Skeletal muscle tissue (tissue), 4 donors: ENCODE measurements around the gene PTGER4. TPM values are rescaled to one million over a fixed set of nuclear protein-coding genes. Genes with fewer than 3 reads are reported as not detected.
"Not testable (repeated sequence)": the region's sequence is repeated elsewhere in the genome, so short reads cannot be mapped to it uniquely, and the experiment has no call there.

Experiments
- H3K27ac ChIP-seq: one replicate; pipeline ENCODE4 v1.7.0; 2013; ENCODE audit warnings: mild to moderate bottlenecking, low read depth, low read length, inconsistent platforms
- H3K27me3 ChIP-seq, 3 donors: one replicate each; pipeline ENCODE4 v1.7.0; 2013; ENCODE audit warnings: low read length in 3 of 3; ENCODE audit not compliant: control insufficient read depth in 3 of 3, insufficient read depth in 3 of 3
- H3K36me3 ChIP-seq, 3 donors: one replicate each; pipeline ENCODE4 v1.7.0; 2013; ENCODE audit warnings: low read length in 3 of 3; ENCODE audit not compliant: control insufficient read depth in 3 of 3, insufficient read depth in 3 of 3
- H3K4me1 ChIP-seq, 3 donors: one replicate each; pipeline ENCODE4 v1.7.0; 2013; ENCODE audit warnings: low read length in 3 of 3, mild to moderate bottlenecking in 3 of 3; ENCODE audit not compliant: control insufficient read depth in 3 of 3, insufficient read depth in 3 of 3
- H3K4me3 ChIP-seq, 3 donors: one replicate each; pipeline ENCODE4 v1.7.0; 2013; ENCODE audit warnings: low read length in 3 of 3
- H3K9ac ChIP-seq, 3 donors: one replicate each; pipeline ENCODE4 v1.7.0; 2013; ENCODE audit warnings: low read length in 3 of 3, mild to moderate bottlenecking in 3 of 3, moderate library complexity in 2 of 3, low read depth in 1 of 3
- H3K9me3 ChIP-seq, 3 donors: one replicate each; pipeline ENCODE4 v1.7.0; 2013; ENCODE audit warnings: low read length in 3 of 3; ENCODE audit not compliant: control insufficient read depth in 3 of 3
- total RNA-seq: library from RNA; depleted of rRNA; stranded (reverse); fragments of >200 nt; gene quantifications from one replicate; pipeline ENCODE4 v1.2.3, GENCODE V29; 2014
- donor health status: Osteomylitis.

The PTGER4 gene
- total RNA-seq, 1 donor from 2014 or later = 10.4 TPM

- H3K27me3 ChIP-seq = no peaks in the 10 kb centered on the region
- no peak overlapping the region for H3K9ac ChIP-seq
- peaks cover 0 to 3% (median 0%) of the 10 kb centered on the region in 3 donors for H3K4me1 ChIP-seq
- no peak overlapping the region for H3K27ac ChIP-seq
- no peaks in the 10 kb centered on the region for H3K9me3 ChIP-seq
- H3K4me3 ChIP-seq = no peak overlapping the region
- H3K36me3 ChIP-seq = no peaks in the 10 kb centered on the region
Measured at GRCh38 chr5:40652441-40653220, 27.1 kb upstream of the PTGER4 start.

DNA sequence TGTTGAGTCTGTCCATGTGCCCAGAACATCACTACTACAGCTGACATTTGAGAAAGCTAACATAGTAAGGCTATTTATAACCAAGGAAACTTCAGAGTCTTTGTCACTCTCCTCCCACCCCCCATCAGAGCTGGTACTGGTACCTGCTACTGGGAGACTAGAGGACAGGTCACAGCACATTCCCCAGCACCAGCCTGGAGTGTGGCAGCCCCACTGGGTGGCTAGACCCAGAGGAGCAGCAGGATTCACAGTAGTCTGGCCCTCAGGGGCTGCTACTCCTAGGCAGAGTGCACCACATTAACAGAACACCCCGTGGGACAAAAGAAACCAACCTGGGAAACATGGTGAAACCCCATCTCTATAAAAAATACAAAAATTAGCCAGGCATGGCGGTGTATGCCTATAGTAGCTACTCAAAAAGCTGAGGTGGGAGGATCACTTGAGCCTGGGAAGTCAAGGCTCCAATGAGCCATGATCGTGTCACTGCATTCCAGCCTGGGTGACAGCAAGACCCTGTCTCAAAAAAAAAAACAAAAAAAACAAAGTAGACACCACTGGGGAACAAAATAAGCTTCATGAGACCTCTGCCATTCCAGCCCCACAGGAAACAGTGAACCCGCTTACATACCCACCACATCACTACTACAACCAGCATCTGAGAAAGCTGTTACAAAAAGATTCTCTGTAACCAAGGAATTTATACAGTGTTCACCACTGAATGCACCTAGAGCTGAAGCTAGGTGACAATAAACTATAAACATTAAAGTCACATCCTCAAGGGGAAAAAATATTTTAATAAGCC is 26.3 kb upstream of the PTGER4 start:
- H3K4me1 ChIP-seq = peaks cover 0 to 3% (median 0%) of the 10 kb centered on the region in 3 donors
- H3K27ac ChIP-seq = no peak overlapping the region
- no peaks in the 10 kb centered on the region for H3K9me3 ChIP-seq
- H3K9ac ChIP-seq = no peak overlapping the region
- H3K27me3 ChIP-seq = no peaks in the 10 kb centered on the region
- no peaks in the 10 kb centered on the region for H3K36me3 ChIP-seq
- no peak overlapping the region for H3K4me3 ChIP-seq

DNA sequence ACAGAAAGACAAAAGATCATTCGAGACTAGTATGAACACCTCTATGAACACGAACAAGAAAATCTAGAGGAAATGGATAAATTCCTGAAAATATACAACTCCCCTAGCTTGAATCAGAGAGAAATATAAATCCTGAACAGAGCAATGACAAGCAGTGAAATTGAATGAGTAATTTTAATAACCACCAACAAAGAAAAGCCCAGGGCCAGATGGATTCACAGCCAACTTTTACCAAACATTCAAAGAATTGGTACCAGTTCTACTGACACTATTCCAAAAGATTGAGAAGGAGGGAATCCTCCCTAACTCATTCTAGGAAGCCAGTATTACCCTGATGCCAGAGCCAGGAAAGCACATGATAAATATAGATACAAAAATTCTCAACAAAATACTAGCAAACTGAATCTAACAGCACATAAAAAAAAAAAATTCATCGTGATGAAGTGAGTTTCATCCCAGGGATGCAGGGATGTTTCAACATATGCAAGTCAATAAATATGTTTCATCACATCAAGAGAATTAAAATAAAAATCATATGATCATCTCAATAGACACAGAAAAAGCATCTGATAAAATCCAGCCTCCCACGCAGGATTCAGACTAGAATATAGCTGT is 25.2 kb upstream of the PTGER4 start:
- Histone ChIP-seq H3K4me3 (no peak overlapping the region), H3K27ac (no peak overlapping the region), H3K9ac (no peak overlapping the region)

DNA sequence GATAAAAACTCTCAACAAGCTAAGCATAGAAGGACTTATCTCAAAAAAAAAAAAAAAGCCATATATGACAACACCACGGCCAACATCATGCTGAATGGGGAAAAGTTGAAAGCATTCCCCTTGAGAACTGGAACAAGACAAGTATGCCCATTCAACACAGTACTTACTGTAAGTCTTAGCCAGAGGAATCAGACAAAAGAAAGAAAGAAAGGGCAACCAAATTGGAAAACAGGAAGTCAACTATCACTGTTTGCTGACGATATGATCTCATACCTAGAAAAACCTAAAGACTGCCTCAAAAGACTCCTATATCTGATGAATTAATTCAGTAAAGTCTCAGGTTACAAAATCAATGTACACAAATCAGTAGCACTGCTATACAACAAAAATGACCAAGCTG is 24.6 kb upstream of the PTGER4 start:
- Histone ChIP-seq H3K36me3 (no peaks in the 10 kb centered on the region), H3K9me3 (no peaks in the 10 kb centered on the region), H3K9ac (no peak overlapping the region), H3K4me1 (peaks cover 0 to 3% (median 0%) of the 10 kb centered on the region in 3 donors), H3K4me3 (no peak overlapping the region), H3K27me3 (no peaks in the 10 kb centered on the region), H3K27ac (no peak overlapping the region)

More for the DNA sequence above, 25.2 kb upstream of the PTGER4 start:
- no peaks in the 10 kb centered on the region for H3K9me3 ChIP-seq
- no peaks in the 10 kb centered on the region for H3K36me3 ChIP-seq
- peaks cover 0 to 3% (median 0%) of the 10 kb centered on the region in 3 donors for H3K4me1 ChIP-seq
- H3K27me3 ChIP-seq = no peaks in the 10 kb centered on the region

DNA sequence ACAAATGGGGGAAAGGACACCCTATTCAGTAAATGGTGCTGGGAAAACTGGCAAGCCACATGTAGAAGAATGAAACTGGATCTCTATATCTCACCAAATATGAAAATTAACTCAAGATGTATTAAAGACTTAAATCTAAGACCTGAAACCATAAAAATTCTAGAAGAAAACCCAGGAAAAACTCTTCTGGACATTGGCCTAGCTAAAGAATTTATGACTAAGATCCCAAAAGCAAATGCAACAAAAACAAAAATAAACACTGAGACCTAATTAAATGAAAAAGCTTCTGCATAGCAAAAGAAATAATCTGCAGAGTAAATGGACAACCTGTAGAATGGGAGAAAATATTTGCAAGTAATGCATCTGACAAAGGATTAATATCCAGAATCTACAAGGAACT is 23.6 kb upstream of the PTGER4 start:
- H3K4me1 ChIP-seq, H3K9me3 ChIP-seq, H3K4me3 ChIP-seq, H3K27me3 ChIP-seq, H3K36me3 ChIP-seq, H3K9ac ChIP-seq, H3K27ac ChIP-seq: not testable (repeated sequence)

- Histone ChIP-seq H3K9ac (no peak overlapping the region), H3K4me3 (no peak overlapping the region), H3K27ac (no peak overlapping the region), H3K9me3 (no peaks in the 10 kb centered on the region), H3K4me1 (peaks cover 0 to 3% (median 0%) of the 10 kb centered on the region in 3 donors), H3K36me3 (no peaks in the 10 kb centered on the region), H3K27me3 (no peaks in the 10 kb centered on the region)
Measured at GRCh38 chr5:40656766-40657165, 22.9 kb upstream of the PTGER4 start.

DNA sequence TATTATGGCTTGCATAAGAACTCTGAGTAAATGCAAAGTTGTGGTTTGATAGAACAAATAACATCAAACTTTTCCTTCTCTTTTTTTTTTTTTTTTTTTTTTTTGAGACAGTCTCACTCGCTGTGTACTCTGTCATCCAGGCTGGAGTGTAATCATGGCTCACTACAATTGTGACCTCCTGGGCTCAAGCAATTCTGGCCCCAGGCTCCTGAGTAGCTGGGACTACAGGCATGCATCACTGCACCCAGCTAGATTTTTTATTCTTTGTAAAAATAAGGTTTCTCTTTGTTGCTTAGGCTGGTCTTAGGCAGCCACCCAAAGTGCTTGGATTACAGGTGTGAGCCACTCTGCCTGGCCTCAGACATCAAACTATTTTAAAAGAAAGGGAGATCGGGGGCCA is 19.0 kb upstream of the PTGER4 start:
- no peaks in the 10 kb centered on the region for H3K9me3 ChIP-seq
- H3K4me1 ChIP-seq = no peaks in the 10 kb centered on the region
- no peaks in the 10 kb centered on the region for H3K27me3 ChIP-seq
- H3K27ac ChIP-seq = no peak overlapping the region
- no peak overlapping the region for H3K4me3 ChIP-seq
- H3K9ac ChIP-seq = no peak overlapping the region
- no peaks in the 10 kb centered on the region for H3K36me3 ChIP-seq

GRCh38 chr5:40665635-40666298 is 13.9 kb upstream of the PTGER4 start:
- H3K9me3 ChIP-seq = no peaks in the 10 kb centered on the region
- no peak overlapping the region for H3K9ac ChIP-seq
- no peaks in the 10 kb centered on the region for H3K27me3 ChIP-seq
- no peaks in the 10 kb centered on the region for H3K36me3 ChIP-seq
- H3K4me3 ChIP-seq = no peak overlapping the region
- H3K4me1 ChIP-seq = no peaks in the 10 kb centered on the region
- H3K27ac ChIP-seq = no peak overlapping the region

DNA sequence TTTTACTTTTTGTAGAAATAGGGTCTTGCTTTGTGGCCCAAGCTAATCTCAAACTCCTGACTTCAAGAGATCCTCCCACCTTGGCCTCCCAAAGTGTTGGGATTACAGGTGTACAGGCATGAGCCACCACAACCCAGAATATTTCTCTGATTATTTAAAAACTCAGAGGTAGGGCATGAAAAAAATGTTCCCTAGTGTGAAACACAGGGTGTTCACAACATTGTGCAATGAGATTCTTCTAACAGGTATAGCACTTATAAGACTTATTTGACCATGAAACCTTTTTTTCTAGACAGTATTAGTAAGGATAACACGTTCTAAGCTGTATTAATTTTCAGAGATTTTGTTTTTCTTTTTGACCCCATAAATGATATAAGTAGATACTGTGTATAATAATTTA is 13.1 kb upstream of the PTGER4 start:
- Histone ChIP-seq H3K9ac (no peak overlapping the region), H3K4me3 (no peak overlapping the region), H3K27me3 (no peaks in the 10 kb centered on the region), H3K36me3 (no peaks in the 10 kb centered on the region), H3K27ac (no peak overlapping the region), H3K4me1 (no peaks in the 10 kb centered on the region), H3K9me3 (no peaks in the 10 kb centered on the region)
